Tibial nerve (tissue), 4 donors: Measurements from ENCODE around the gene GLYATL1B. TPM values are rescaled to one million over a fixed set of nuclear protein-coding genes. Genes with fewer than 3 reads are reported as not detected.
"Not testable (repeated sequence)": the region's sequence is repeated elsewhere in the genome, so short reads cannot be mapped to it uniquely, and the experiment has no call there.

Source experiments
- DNase-seq, 2 donors: peaks; one replicate each; pipeline ENCODE4 v3.0.0-alpha.2; 2019; ENCODE audit warnings: low spot score in 2 of 2
- H3K27ac ChIP-seq, 4 donors: fragments of 200-600 bp; sonication (generic) in 3 of 4; one replicate each; pipeline ENCODE4 v1.5.1; 2017 to 2019; ENCODE audit warnings: mild to moderate bottlenecking in 1 of 4
- H3K27me3 ChIP-seq, 2 donors: fragments of 200-600 bp; sonication (generic) in 1 of 2; one replicate each; pipeline versions ENCODE4 v1.5.1 to v1.6.0; 2017 to 2019
- H3K36me3 ChIP-seq, 3 donors: fragments of 200-600 bp; sonication (generic); one replicate each; pipeline ENCODE4 v1.5.1; 2018 to 2019
- H3K4me1 ChIP-seq, 4 donors: fragments of 200-600 bp; sonication (generic) in 3 of 4; one replicate each; pipeline ENCODE4 v1.5.1; 2017 to 2019
- H3K4me3 ChIP-seq, 4 donors: fragments of 200-600 bp; sonication (generic) in 3 of 4; one replicate each; pipeline ENCODE4 v1.5.1; 2017 to 2019; ENCODE audit warnings: mild to moderate bottlenecking in 1 of 4, moderate library complexity in 1 of 4
- H3K9me3 ChIP-seq, 4 donors: fragments of 200-600 bp; sonication (generic) in 3 of 4; one replicate each; pipeline ENCODE4 v1.5.1; 2017 to 2019
- CTCF ChIP-seq, 5 experiments: fragments of 200-600 bp in 3 of 5; fragments of 450-650 bp in 2 of 5; sonication (generic) in 3 of 5; IDR thresholded peaks; one replicate each; pipeline ENCODE4 v1.5.1; 2016 to 2019; ENCODE audit warnings: antibody characterized with exemption in 5 of 5, mild to moderate bottlenecking in 3 of 5, moderate library complexity in 2 of 5
- EP300 ChIP-seq, 2 donors: sonication (generic); formaldehyde crosslinking; IDR thresholded peaks; one replicate each; pipeline ENCODE4 v1.6.1; 2017; ENCODE audit warnings: antibody characterized with exemption in 2 of 2, mild to moderate bottlenecking in 1 of 2
- POLR2A ChIP-seq, 2 donors: fragments of 450-650 bp; IDR thresholded peaks; one replicate each; pipeline ENCODE4 v1.6.1; 2017; ENCODE audit warnings: antibody characterized with exemption in 2 of 2, mild to moderate bottlenecking in 2 of 2, moderate library complexity in 2 of 2
- WGBS, 2 donors: methylation state at CpG; one replicate each; pipeline ENCODE4 v1.1.5; 2018; 5-methylcytosine and 5-hydroxymethylcytosine counted together
- total RNA-seq, 4 donors: library from RNA; depleted of rRNA; stranded (reverse); fragments of >200 nt; gene quantifications; one replicate each; pipeline ENCODE4 v1.1.0, GENCODE V29; 2016

The GLYATL1B gene
- total RNA-seq, 4 donors from 2014 or later: not detected

GRCh38 chr11:59058120-59059033, 27.7 kb upstream of the GLYATL1B start:
- H3K27ac ChIP-seq, H3K36me3 ChIP-seq, H3K9me3 ChIP-seq: not testable (repeated sequence)
- H3K4me3 ChIP-seq: peak overlapping the region in 3 of 4 donors; percentile 30 to 40 (median 37)
- H3K4me1 ChIP-seq: peaks cover 0 to 11% (median 0%) of the 10 kb centered on the region in 4 donors
- TF ChIP-seq CTCF (IDR thresholded peaks at IDR 0.05): peak; percentile 70 to 81 (median 76)
- 8 to 9% methylated on average over 27 of the region's 27 CpGs for WGBS, 2 donors
- DNase-seq: peak; percentile 21 to 69
- H3K27me3 ChIP-seq: peaks cover 0 to 14% of the 10 kb centered on the region in 2 donors

GRCh38 chr11:59060096-59060495, 26.0 kb upstream of the GLYATL1B start:
- H3K36me3 ChIP-seq, H3K9me3 ChIP-seq, H3K4me3 ChIP-seq, DNase-seq, H3K27ac ChIP-seq: not testable (repeated sequence)
- H3K4me1 ChIP-seq: peaks cover 0 to 11% (median 0%) of the 10 kb centered on the region in 4 donors
- 48 to 50% methylated on average over 3 of the region's 3 CpGs for WGBS, 2 donors
- peaks cover 0 to 19% of the 10 kb centered on the region in 2 donors for H3K27me3 ChIP-seq

- no peak overlapping the region for H3K4me3 ChIP-seq
- no peaks in the 10 kb centered on the region for H3K9me3 ChIP-seq
- no peak for DNase-seq
- H3K27me3 ChIP-seq: peaks cover 0 to 19% of the 10 kb centered on the region in 2 donors
- TF ChIP-seq POLR2A (IDR thresholded peaks at IDR 0.05): no peak
- no peak for TF ChIP-seq EP300 (IDR thresholded peaks at IDR 0.05)
- no peak for TF ChIP-seq CTCF (IDR thresholded peaks at IDR 0.05)
- no peaks in the 10 kb centered on the region for H3K36me3 ChIP-seq
- H3K4me1 ChIP-seq: peaks cover 0 to 7% (median 0%) of the 10 kb centered on the region in 4 donors
- 57 to 76% methylated on average over 49 to 56 of the region's 56 CpGs for WGBS, 2 donors
- H3K27ac ChIP-seq: no peak overlapping the region
These were observed 23.2 kb upstream of the GLYATL1B start for GRCh38 chr11:59062602-59063529.

GRCh38 chr11:59063996-59064727, 21.9 kb upstream of the GLYATL1B start:
- not testable (repeated sequence) for H3K4me1 ChIP-seq, H3K9me3 ChIP-seq, H3K36me3 ChIP-seq, H3K4me3 ChIP-seq, DNase-seq, H3K27ac ChIP-seq
- WGBS, 2 donors: 83% methylated on average over 14 of the region's 14 CpGs
- H3K27me3 ChIP-seq: peaks cover 0 to 19% of the 10 kb centered on the region in 2 donors

- TF ChIP-seq CTCF (IDR thresholded peaks at IDR 0.05) (no peak), EP300 (IDR thresholded peaks at IDR 0.05) (no peak), POLR2A (IDR thresholded peaks at IDR 0.05) (no peak)
- 88 to 89% methylated on average over 1 of the region's 1 CpG for WGBS, 2 donors
- Histone ChIP-seq H3K27ac (no peak overlapping the region), H3K27me3 (peaks cover 0 to 6% of the 10 kb centered on the region in 2 donors), H3K9me3 (no peaks in the 10 kb centered on the region), H3K4me3 (no peak overlapping the region), H3K36me3 (no peaks in the 10 kb centered on the region), H3K4me1 (no peaks in the 10 kb centered on the region)
- no peak for DNase-seq
These were observed 17.0 kb upstream of the GLYATL1B start for GRCh38 chr11:59069087-59069486.
